Iris pigment epithelial cell (primary cell): ENCODE results near the gene MAPK1.
"Not testable (repeated sequence)": the region's sequence is repeated elsewhere in the genome, so short reads cannot be mapped to it uniquely, and the experiment has no call there.

Experiments used
- DNase-seq: peaks from one replicate; pipeline ENCODE4 v3.0.0-alpha.2; 2011; ENCODE audit warnings: low read depth

Gene MAPK1

GRCh38 chr22:21845558-21846453 lies 21.6 kb downstream of the MAPK1 start:
- DNase-seq = no peak

- no peak for DNase-seq
These were observed 24.5 kb downstream of the MAPK1 start for GRCh38 chr22:21842946-21843345.

- DNase-seq = no peak
These were observed 26.0 kb downstream of the MAPK1 start for GRCh38 chr22:21841422-21841821.

GRCh38 chr22:21840236-21840823 lies 27.1 kb downstream of the MAPK1 start:
- DNase-seq = no peak

- no peak for DNase-seq
These were observed 27.7 kb downstream of the MAPK1 start for GRCh38 chr22:21839765-21840140.

- not testable (repeated sequence) for DNase-seq
These were observed 28.2 kb downstream of the MAPK1 start for GRCh38 chr22:21839104-21839764.

GRCh38 chr22:21837248-21837979 lies 30.0 kb downstream of the MAPK1 start:
- peak; percentile 78 for DNase-seq

- not testable (repeated sequence) for DNase-seq
These were observed 31.0 kb downstream of the MAPK1 start for GRCh38 chr22:21836486-21836885.

GRCh38 chr22:21835378-21835777 lies 32.1 kb downstream of the MAPK1 start:
- no peak for DNase-seq

GRCh38 chr22:21834869-21835268 lies 32.6 kb downstream of the MAPK1 start:
- DNase-seq = no peak

- peak; percentile 14 for DNase-seq
These were observed 34.9 kb downstream of the MAPK1 start for GRCh38 chr22:21832291-21833290.

GRCh38 chr22:21829523-21829922 lies 37.9 kb downstream of the MAPK1 start:
- DNase-seq = peak; percentile 21

- DNase-seq = no peak
These were observed 39.2 kb downstream of the MAPK1 start for GRCh38 chr22:21828268-21828638.

GRCh38 chr22:21827628-21828267 lies 39.7 kb downstream of the MAPK1 start:
- no peak for DNase-seq

- DNase-seq = no peak
These were observed 41.2 kb downstream of the MAPK1 start for GRCh38 chr22:21826204-21826603.

GRCh38 chr22:21824962-21825361 lies 42.5 kb downstream of the MAPK1 start:
- not testable (repeated sequence) for DNase-seq

GRCh38 chr22:21824445-21824912 lies 43.0 kb downstream of the MAPK1 start:
- no peak for DNase-seq

GRCh38 chr22:21823740-21824444 lies 43.6 kb downstream of the MAPK1 start:
- DNase-seq = peak; percentile 64

- no peak for DNase-seq
These were observed 48.2 kb downstream of the MAPK1 start for GRCh38 chr22:21819183-21819770.
